NB4 (cell line): ENCODE measurements around the gene FRMD4B.

Source experiments
- DNase-seq: peaks from one replicate; pipeline ENCODE4 v3.0.0; 2010; ENCODE audit warnings: low read depth
- H3K4me3 ChIP-seq: one replicate; pipeline ENCODE4 v1.5.1; 2011; ENCODE audit warnings: mild to moderate bottlenecking, low read depth, low read length, moderate library complexity
- CTCF ChIP-seq: IDR thresholded peaks from one replicate; pipeline ENCODE4 v1.5.1; 2012; ENCODE audit warnings: low read depth, low read length
- MAX ChIP-seq: IDR thresholded peaks from 2 replicates; pipeline ENCODE4 v1.6.1; 2011; ENCODE audit warnings: low read depth, low read length
- MYC ChIP-seq: IDR thresholded peaks from 2 replicates; pipeline ENCODE4 v1.6.1; 2011; ENCODE audit warnings: low read depth, low read length
- POLR2A ChIP-seq: IDR thresholded peaks from 2 replicates; pipeline ENCODE4 v1.6.1; 2011; ENCODE audit warnings: mild to moderate bottlenecking; ENCODE audit not compliant: insufficient read length; ENCODE audit errors: extremely low read depth

FRMD4B gene

GRCh38 chr3:69408542-69408941 is 22.7 kb upstream of the FRMD4B start:
- TF ChIP-seq MAX, result no peak
- TF ChIP-seq CTCF, result no peak
- TF ChIP-seq POLR2A, result no peak
- TF ChIP-seq MYC, result no peak
- no peak for DNase-seq
- H3K4me3 ChIP-seq, result no peak overlapping the region

- no peak overlapping the region for H3K4me3 ChIP-seq
- no peak for DNase-seq
- TF ChIP-seq CTCF, result no peak
- no peak for TF ChIP-seq POLR2A
- no peak for TF ChIP-seq MAX
- no peak for TF ChIP-seq MYC
Observed at GRCh38 chr3:69407908-69408307, 22.0 kb upstream of the FRMD4B start.

GRCh38 chr3:69406163-69406562 is 20.3 kb upstream of the FRMD4B start:
- DNase-seq, result no peak
- no peak overlapping the region for H3K4me3 ChIP-seq
- no peak for TF ChIP-seq MAX
- no peak for TF ChIP-seq POLR2A
- TF ChIP-seq CTCF, result no peak
- TF ChIP-seq MYC, result no peak

GRCh38 chr3:69405067-69405466 is 19.2 kb upstream of the FRMD4B start:
- DNase-seq, result no peak
- TF ChIP-seq MAX (no peak), POLR2A (no peak), CTCF (no peak), MYC (no peak)
- H3K4me3 ChIP-seq, result no peak overlapping the region

GRCh38 chr3:69403454-69403853 is 17.6 kb upstream of the FRMD4B start:
- TF ChIP-seq CTCF, result no peak
- TF ChIP-seq MYC, result no peak
- TF ChIP-seq POLR2A, result no peak
- TF ChIP-seq MAX, result no peak
- DNase-seq, result no peak
- H3K4me3 ChIP-seq, result no peak overlapping the region

GRCh38 chr3:69400683-69401082 is 14.8 kb upstream of the FRMD4B start:
- TF ChIP-seq MYC (no peak), CTCF (no peak), POLR2A (no peak), MAX (no peak)
- no peak for DNase-seq
- H3K4me3 ChIP-seq, result no peak overlapping the region
